Calu3 (cell line): ENCODE measurements around the gene ANKRD45. TPM values are rescaled to one million over a fixed set of nuclear protein-coding genes. Genes with fewer than 3 reads are reported as not detected.
"Not testable (repeated sequence)": the region's sequence is repeated elsewhere in the genome, so short reads cannot be mapped to it uniquely, and the experiment has no call there.

ENCODE experiments used
- BruUV-seq: library from RNA; stranded (reverse); fragments of 400-500 nt; replicated peaks from 2 replicates; lab custom pipeline; 2021; lab: Mats Ljungman, UMichigan
- CTCF ChIA-PET: fragments of 300-600 bp; sonication (Branson Sonifier 250); formaldehyde crosslinking; loops from one replicate; lab custom pipeline; 2022; ENCODE audit warnings: antibody characterized with exemption; lab: Charles Lee
- DNase-seq: peaks from one replicate; pipeline ENCODE4 v3.0.0; 2022
- H3K27ac Mint-ChIP-seq: one replicate; pipeline ENCODE4 v1.8.0; 2022; ENCODE audit warnings: mixed read lengths; ENCODE audit not compliant: unreplicated experiment
- H3K27me3 Mint-ChIP-seq: one replicate; pipeline ENCODE4 v1.8.0; 2022; ENCODE audit warnings: mixed read lengths; ENCODE audit not compliant: unreplicated experiment
- H3K36me3 Mint-ChIP-seq: one replicate; pipeline ENCODE4 v1.8.0; 2022; ENCODE audit warnings: mild to moderate bottlenecking, moderate library complexity, mixed read lengths; ENCODE audit not compliant: insufficient read depth, unreplicated experiment
- H3K4me1 Mint-ChIP-seq: one replicate; pipeline ENCODE4 v1.8.0; 2022; ENCODE audit warnings: mild to moderate bottlenecking, low read depth, mixed read lengths; ENCODE audit not compliant: unreplicated experiment
- H3K4me3 Mint-ChIP-seq: one replicate; pipeline ENCODE4 v1.8.0; 2022; ENCODE audit warnings: mild to moderate bottlenecking, low read depth, moderate library complexity, mixed read lengths; ENCODE audit not compliant: unreplicated experiment
- H3K9me3 Mint-ChIP-seq: one replicate; pipeline ENCODE4 v1.8.0; 2022; ENCODE audit warnings: low read depth, mixed read lengths; ENCODE audit not compliant: unreplicated experiment
- intact Hi-C: fragments of 100-400 bp; cut with micrococcal nuclease; formaldehyde crosslinking; loops from one replicate; pipeline ENCODE4 v1.10.0; 2022; ENCODE audit not compliant: unreplicated experiment
- total RNA-seq: library from RNA; stranded (reverse); gene quantifications from 2 replicates; pipeline ENCODE4 v1.2.3, GENCODE V29; 2022
- TF ChIP-seq, protein P1 (sequence below): fragments of 200-600 bp; IDR thresholded peaks from one replicate; pipeline ENCODE4 v1.8.0; 2022; ENCODE audit warnings: antibody characterized with exemption; ENCODE audit not compliant: unreplicated experiment

The ANKRD45 gene
- total RNA-seq, 1 experiment from 2014 or later: not detected

DNA sequence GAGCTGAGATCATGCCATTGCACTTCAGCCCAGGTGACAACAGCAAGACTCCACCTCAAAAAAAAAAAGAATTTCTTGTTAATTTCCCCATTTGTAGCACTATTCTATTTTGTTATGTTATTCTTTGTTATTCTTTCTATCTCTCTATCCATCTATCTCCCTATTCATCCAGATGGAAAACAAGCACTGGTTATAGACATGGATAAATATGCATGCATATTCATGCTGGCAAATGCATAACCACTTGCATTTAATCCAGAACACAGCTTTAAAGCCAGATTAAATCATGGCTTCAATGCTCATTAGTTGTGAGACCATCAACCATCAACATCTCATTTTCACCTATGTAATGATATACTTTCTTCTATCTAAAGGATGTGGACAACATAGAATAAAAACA, 23.6 kb upstream of the ANKRD45 start:
- H3K27ac Mint-ChIP-seq: no peak overlapping the region
- H3K27me3 Mint-ChIP-seq: peaks cover 39% of the 10 kb centered on the region
- H3K4me3 Mint-ChIP-seq: no peak overlapping the region
- no TSS peak for BruUV-seq
- peaks cover 2% of the 10 kb centered on the region for H3K9me3 Mint-ChIP-seq
- no peaks in the 10 kb centered on the region for H3K4me1 Mint-ChIP-seq
- H3K36me3 Mint-ChIP-seq: no peaks in the 10 kb centered on the region
- CTCF ChIA-PET: interaction anchor here (0.5 kb wide), 1 partner anchor 683 kb away, joined by 3 read pairs; no protein-coding TSS in a partner anchor
- no peak for DNase-seq
- TF ChIP-seq, protein P1, sequence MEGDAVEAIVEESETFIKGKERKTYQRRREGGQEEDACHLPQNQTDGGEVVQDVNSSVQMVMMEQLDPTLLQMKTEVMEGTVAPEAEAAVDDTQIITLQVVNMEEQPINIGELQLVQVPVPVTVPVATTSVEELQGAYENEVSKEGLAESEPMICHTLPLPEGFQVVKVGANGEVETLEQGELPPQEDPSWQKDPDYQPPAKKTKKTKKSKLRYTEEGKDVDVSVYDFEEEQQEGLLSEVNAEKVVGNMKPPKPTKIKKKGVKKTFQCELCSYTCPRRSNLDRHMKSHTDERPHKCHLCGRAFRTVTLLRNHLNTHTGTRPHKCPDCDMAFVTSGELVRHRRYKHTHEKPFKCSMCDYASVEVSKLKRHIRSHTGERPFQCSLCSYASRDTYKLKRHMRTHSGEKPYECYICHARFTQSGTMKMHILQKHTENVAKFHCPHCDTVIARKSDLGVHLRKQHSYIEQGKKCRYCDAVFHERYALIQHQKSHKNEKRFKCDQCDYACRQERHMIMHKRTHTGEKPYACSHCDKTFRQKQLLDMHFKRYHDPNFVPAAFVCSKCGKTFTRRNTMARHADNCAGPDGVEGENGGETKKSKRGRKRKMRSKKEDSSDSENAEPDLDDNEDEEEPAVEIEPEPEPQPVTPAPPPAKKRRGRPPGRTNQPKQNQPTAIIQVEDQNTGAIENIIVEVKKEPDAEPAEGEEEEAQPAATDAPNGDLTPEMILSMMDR: no peak
- intact Hi-C loops: no loop called here

GRCh38 chr1:173688300-173688699, 18.6 kb upstream of the ANKRD45 start:
- BruUV-seq: no TSS peak
- Mint-ChIP-seq H3K36me3 (no peaks in the 10 kb centered on the region), H3K27ac (no peak overlapping the region), H3K9me3 (no peaks in the 10 kb centered on the region), H3K4me3 (no peak overlapping the region), H3K4me1 (peaks cover 8% of the 10 kb centered on the region), H3K27me3 (peaks cover 16% of the 10 kb centered on the region)
- intact Hi-C loops: no loop called here
- CTCF ChIA-PET: no interaction called here
- DNase-seq: no peak
- TF ChIP-seq, protein P1: no peak

GRCh38 chr1:173685121-173685520, 15.5 kb upstream of the ANKRD45 start:
- DNase-seq, H3K4me1 Mint-ChIP-seq, CTCF ChIA-PET, H3K4me3 Mint-ChIP-seq, H3K36me3 Mint-ChIP-seq, intact Hi-C loops, H3K9me3 Mint-ChIP-seq, BruUV-seq, H3K27ac Mint-ChIP-seq: not testable (repeated sequence)
- peaks cover 16% of the 10 kb centered on the region for H3K27me3 Mint-ChIP-seq

DNA sequence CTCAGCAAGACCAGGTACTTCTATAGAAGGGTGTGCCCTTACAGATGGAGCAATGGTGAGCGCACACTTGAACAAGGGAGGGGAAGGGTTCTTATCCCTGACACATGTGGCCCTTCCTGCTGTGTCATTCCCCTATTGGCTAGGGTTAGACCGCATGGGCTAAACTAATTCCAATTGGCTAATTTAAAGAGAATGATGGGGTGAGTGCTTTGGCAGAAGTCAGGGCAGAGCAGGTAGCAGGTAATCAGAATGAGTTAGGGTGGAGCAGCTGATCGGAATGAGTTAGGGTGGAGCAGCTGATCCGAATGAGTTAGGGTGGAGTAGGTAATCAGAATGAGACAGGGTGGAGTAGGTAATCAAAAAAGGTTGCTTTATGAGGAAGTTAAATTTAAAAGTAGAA, 14.2 kb upstream of the ANKRD45 start:
- H3K36me3 Mint-ChIP-seq, intact Hi-C loops, DNase-seq, CTCF ChIA-PET, H3K4me1 Mint-ChIP-seq, H3K9me3 Mint-ChIP-seq, H3K27ac Mint-ChIP-seq, BruUV-seq, H3K4me3 Mint-ChIP-seq: not testable (repeated sequence)
- peaks cover 12% of the 10 kb centered on the region for H3K27me3 Mint-ChIP-seq

GRCh38 chr1:173682184-173682583, 12.5 kb upstream of the ANKRD45 start:
- Mint-ChIP-seq H3K27me3 (no peaks in the 10 kb centered on the region), H3K36me3 (no peaks in the 10 kb centered on the region), H3K4me1 (peaks cover 8% of the 10 kb centered on the region), H3K27ac (no peak overlapping the region), H3K9me3 (no peaks in the 10 kb centered on the region), H3K4me3 (no peak overlapping the region)
- no peak for DNase-seq
- TF ChIP-seq, protein P1: no peak
- CTCF ChIA-PET: interaction anchor here (0.6 to 1.0 kb wide), 3 partner anchors 17 to 33 kb away, joined by 3 read pairs; partner anchors contain the start of gene KLHL20
- intact Hi-C loops: no loop called here
- no TSS peak for BruUV-seq

- BruUV-seq, CTCF ChIA-PET, H3K4me1 Mint-ChIP-seq, H3K36me3 Mint-ChIP-seq, intact Hi-C loops, H3K27me3 Mint-ChIP-seq, H3K27ac Mint-ChIP-seq, H3K4me3 Mint-ChIP-seq, DNase-seq, H3K9me3 Mint-ChIP-seq: not testable (repeated sequence)
Measured at GRCh38 chr1:173680152-173680551, 10.5 kb upstream of the ANKRD45 start.

DNA sequence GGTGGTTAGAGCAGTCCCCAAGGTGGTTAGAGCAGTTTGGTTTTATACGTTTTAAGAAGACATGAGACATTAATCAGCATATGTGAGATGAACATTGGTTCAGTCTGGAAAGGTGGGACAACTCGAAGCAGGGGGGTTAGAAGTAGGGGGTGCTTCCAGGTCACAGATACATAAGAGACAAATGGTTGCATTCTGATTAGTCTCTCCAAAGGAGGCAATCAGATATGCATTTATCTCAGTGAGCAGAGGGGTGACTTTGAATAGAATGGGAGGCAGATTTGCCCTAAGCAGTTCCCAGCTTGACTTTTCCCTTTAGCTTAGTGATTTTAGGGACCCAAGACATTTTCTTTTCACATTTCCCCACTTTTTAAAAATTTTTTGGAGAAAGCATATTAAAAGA, 4.8 kb upstream of the ANKRD45 start:
- intact Hi-C loops, CTCF ChIA-PET, H3K9me3 Mint-ChIP-seq, H3K4me3 Mint-ChIP-seq, H3K36me3 Mint-ChIP-seq, H3K4me1 Mint-ChIP-seq, BruUV-seq, H3K27ac Mint-ChIP-seq, H3K27me3 Mint-ChIP-seq, DNase-seq: not testable (repeated sequence)
